ENCODE data around the gene AGPS. TPM values are rescaled to one million over a fixed set of nuclear protein-coding genes. Genes with fewer than 3 reads are reported as not detected.

AGPS gene
- 10 to 100 TPM; 36.0 to 47.6 (median 43.1) TPM for total RNA-seq (2021; fragmentation: NEBNext Ultra II Directional; extraction: Animal tissue kit (Norgen Biotek cat#: 25700))
- long read RNA-seq, full-length matches to known transcripts = 16 of 32 reads
- long read RNA-seq, partial matches to known transcripts = 10 of 32 reads
- long read RNA-seq, other reads (novel, unspliced or antisense) = 6 of 32 reads

- Mint-ChIP-seq H3K9me3 (no peaks in the 10 kb centered on the region), H3K27ac (peak within 1 kb of the TSS; percentile 86), H3K4me3 (peak within 1 kb of the TSS; percentile 94), H3K4me1 (ENCODE audit: low read depth) (peaks cover 55% of the 10 kb centered on the region), H3K36me3 (ENCODE audit: low read depth) (peaks cover 4% of the 10 kb centered on the region; the same call in 1 of the 2 replicates), H3K27me3 (ENCODE audit: insufficient read depth) (no peaks in the 10 kb centered on the region)
- DNase-seq = peak; percentile 52
- peak; percentile 37; the same call in 1 of the 2 replicates for TF ChIP-seq CTCF (IDR thresholded peaks at IDR 0.05)
These were observed at the start of gene AGPS for GRCh38 chr2:177392373-177393202. AGPS (plus strand) TSS chr2:177392773; CDS start chr2:177392790, 17 bp downstream.

GRCh38 chr2:177343773-177344172 is 48.8 kb upstream of the AGPS start:
- Mint-ChIP-seq H3K9me3 (no peaks in the 10 kb centered on the region), H3K4me3 (no peak overlapping the region), H3K27ac (no peak overlapping the region), H3K36me3 (ENCODE audit: low read depth) (no peaks in the 10 kb centered on the region), H3K4me1 (ENCODE audit: low read depth) (peaks cover 7% of the 10 kb centered on the region), H3K27me3 (ENCODE audit: insufficient read depth) (no peaks in the 10 kb centered on the region; the same call in 1 of the 2 replicates)
- no peak for DNase-seq
- no peak for TF ChIP-seq CTCF (IDR thresholded peaks at IDR 0.05)

GRCh38 chr2:177344316-177344715 is 48.3 kb upstream of the AGPS start:
- TF ChIP-seq CTCF (IDR thresholded peaks at IDR 0.05) = no peak
- H3K4me1 Mint-ChIP-seq (ENCODE audit: low read depth) = peaks cover 7% of the 10 kb centered on the region
- DNase-seq = no peak
- H3K9me3 Mint-ChIP-seq = no peaks in the 10 kb centered on the region
- H3K27ac Mint-ChIP-seq = no peak overlapping the region
- no peaks in the 10 kb centered on the region for H3K27me3 Mint-ChIP-seq (ENCODE audit: insufficient read depth)
- H3K4me3 Mint-ChIP-seq = no peak overlapping the region
- no peaks in the 10 kb centered on the region for H3K36me3 Mint-ChIP-seq (ENCODE audit: low read depth)

GRCh38 chr2:177346192-177346591 is 46.4 kb upstream of the AGPS start:
- no peak for DNase-seq
- Mint-ChIP-seq H3K4me1 (ENCODE audit: low read depth) (no peaks in the 10 kb centered on the region), H3K4me3 (no peak overlapping the region), H3K36me3 (ENCODE audit: low read depth) (no peaks in the 10 kb centered on the region), H3K27me3 (ENCODE audit: insufficient read depth) (no peaks in the 10 kb centered on the region), H3K9me3 (no peaks in the 10 kb centered on the region), H3K27ac (no peak overlapping the region)
- TF ChIP-seq CTCF (IDR thresholded peaks at IDR 0.05) = no peak

GRCh38 chr2:177347570-177347969 is 45.0 kb upstream of the AGPS start:
- Mint-ChIP-seq H3K27ac (no peak overlapping the region), H3K4me1 (ENCODE audit: low read depth) (no peaks in the 10 kb centered on the region), H3K4me3 (no peak overlapping the region), H3K36me3 (ENCODE audit: low read depth) (no peaks in the 10 kb centered on the region), H3K27me3 (ENCODE audit: insufficient read depth) (no peaks in the 10 kb centered on the region), H3K9me3 (no peaks in the 10 kb centered on the region)
- DNase-seq = no peak
- TF ChIP-seq CTCF (IDR thresholded peaks at IDR 0.05) = no peak

Data from HFFc6 (cell line).